HG03558 (cell line): ENCODE data around the gene NKAIN4.
"Not testable (repeated sequence)": the region's sequence is repeated elsewhere in the genome, so short reads cannot be mapped to it uniquely, and the experiment has no call there.

Experiments
- ATAC-seq: cut with Tn5 transposase; IDR thresholded peaks from one replicate; pipeline ENCODE4 v1.9.1; 2021; ENCODE audit warnings: moderate number of reproducible peaks; ENCODE audit not compliant: unreplicated experiment; ENCODE audit errors: extremely low read depth

Gene NKAIN4

DNA sequence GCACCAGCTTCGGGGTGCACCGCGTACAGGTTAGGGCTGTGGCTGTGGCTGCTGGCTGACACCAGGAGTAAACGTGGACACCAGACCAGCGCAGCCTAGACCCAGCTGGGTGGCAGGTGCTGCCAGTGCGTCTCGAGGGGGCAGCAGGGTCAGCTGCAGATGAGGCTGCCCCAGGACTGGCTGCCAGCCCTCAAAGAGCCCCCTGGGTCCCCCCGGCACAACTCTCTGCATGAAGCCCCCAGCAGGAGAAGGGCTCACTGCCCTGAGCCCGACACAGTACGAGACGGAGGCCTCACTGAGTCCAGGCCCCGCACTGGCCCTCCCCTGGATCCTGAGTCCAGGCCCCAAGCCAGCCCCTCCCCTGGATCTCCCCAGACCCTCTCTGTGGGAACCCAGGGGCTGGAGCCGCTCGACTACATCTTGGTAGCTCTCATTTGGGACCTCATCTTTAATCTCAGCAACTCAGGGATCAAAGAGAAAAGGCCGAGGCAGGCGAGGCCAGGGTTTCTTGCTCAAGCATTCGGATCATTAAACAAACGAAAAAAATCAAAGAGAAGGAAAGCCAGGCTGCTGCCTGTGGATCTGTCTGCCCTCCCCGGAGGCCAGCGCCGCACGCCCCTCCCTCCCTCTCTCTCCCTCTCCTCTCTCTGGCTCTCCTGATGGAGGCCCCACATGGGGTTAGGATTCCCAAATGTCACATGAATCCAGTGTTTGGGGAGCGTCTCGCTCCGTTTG, 7.0 kb upstream of the NKAIN4 start:
- ATAC-seq: no peak

DNA sequence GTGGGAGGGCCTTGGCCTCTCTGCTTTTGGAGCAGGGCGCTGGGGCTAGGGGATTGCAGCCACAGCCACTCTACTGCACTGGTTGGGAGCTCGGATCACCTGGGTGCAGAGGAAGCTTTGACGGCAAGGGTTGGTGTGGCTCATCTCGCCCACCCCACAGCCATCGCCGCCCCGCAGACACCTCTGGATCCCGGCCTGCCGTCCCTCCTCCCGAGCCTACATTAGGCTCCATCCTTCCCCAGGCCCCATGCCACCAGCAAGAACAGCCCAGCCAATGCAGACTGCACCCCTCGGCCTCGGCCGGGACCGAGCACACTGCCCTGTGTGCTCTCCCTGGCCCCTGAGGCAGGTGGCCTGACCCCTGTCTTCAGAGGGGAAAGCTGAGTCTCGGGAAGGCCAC, 6.3 kb upstream of the NKAIN4 start:
- ATAC-seq: no peak

DNA sequence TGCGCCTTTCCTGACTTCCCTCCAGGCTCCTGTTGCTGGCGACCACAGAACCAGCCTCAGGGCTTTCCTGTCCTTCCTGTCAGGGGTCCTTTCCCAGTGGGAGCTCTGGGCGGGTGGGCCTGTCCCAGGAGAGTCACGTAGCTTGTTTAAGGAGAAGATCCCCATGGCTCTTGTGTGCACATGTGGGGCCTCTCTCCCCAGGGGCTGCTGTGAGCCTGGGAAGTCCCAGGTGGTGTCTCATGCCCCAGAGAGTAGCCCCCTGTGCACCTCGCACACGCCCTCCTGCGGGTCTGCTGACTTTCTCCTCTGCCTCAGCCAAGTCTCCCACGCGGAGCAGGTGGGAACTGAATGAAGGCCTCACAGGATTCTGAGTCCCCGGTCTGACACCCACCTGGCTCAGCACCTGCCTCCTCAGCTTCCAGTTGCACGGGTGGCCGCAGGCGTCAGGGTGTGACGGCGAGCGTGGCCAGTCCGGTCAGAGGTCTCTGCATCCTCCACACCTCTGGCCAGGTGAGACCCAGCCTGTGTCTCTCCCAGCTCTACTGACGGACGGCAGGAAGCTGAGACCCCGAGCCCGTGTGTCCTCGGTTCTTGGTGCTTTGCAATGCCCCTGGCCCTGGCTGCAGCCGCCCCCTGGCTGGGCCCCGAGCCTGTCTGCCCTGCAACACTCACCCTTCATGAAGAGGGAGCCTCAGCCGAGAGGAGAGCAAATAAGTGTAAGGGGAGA, 5.6 kb upstream of the NKAIN4 start:
- no peak for ATAC-seq

GRCh38 chr20:63258781-63259180, 4.5 kb upstream of the NKAIN4 start:
- no peak for ATAC-seq

DNA sequence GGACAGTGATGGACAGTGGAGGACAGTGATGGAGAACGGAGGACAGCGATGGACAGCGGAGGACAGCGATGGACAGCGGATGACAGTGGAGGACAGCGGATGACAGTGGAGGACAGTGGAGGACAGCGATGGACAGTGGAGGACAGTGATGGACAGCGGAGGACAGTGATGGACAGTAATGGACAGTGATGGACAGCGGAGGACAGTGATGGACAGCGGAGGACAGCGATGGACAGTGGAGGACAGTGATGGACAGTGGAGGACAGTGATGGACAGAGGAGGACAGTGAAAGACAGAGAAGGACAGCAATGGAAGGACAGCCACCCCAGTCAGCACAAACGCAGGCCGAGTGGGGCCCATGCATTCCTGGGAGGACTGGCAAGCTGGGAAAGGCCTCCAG, 3.4 kb upstream of the NKAIN4 start:
- no peak for ATAC-seq

GRCh38 chr20:63256954-63257353, 2.7 kb upstream of the NKAIN4 start:
- no peak for ATAC-seq

- no peak for ATAC-seq
These were observed 1.9 kb upstream of the NKAIN4 start for GRCh38 chr20:63255931-63256704.

GRCh38 chr20:63254606-63255384, 532 bp upstream of the NKAIN4 start:
- no peak for ATAC-seq

- ATAC-seq: no peak
These were observed 628 bp downstream of the NKAIN4 start for GRCh38 chr20:63253438-63254231.

- ATAC-seq: no peak
These were observed 1.2 kb downstream of the NKAIN4 start for GRCh38 chr20:63253065-63253437.

- ATAC-seq: no peak
These were observed 2.0 kb downstream of the NKAIN4 start for GRCh38 chr20:63252284-63252711.

DNA sequence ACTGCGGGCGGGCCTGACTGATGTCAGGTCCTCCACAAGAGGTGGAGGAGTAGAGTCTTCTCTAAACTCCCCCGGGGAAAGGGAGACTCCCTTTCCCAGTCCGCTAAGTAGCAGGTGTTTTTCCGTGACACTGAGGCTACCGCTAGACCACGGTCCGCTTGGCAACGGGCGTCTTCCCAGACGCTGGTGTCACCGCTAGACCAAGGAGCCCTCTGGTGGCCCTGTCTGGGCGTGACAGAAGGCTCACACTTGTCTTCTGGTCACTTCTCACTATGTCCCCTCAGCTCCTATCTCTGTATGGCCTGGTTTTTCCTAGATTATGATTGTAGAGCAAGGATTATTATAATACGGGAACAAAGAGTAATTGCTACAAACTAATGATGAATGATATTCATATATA, 2.9 kb downstream of the NKAIN4 start:
- not testable (repeated sequence) for ATAC-seq

DNA sequence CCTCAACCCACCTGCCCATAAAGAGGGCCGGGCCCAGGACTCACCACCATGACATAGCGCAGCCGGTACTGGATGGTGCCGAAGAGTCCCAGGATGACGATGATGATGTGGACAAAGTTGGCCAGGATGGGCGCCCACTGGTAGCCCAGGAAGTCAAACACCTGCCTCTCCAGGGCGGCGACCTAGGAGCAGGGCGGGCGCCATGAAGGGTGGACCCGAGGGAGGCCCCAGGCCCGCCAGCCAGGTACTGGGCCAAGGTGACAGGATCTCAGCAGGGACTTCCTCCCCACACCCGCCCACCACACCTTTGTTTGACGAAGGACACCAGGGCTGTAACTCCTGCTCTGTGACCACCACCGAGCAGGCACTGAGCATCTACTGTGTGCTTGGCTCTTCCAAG, 4.4 kb downstream of the NKAIN4 start:
- ATAC-seq: no peak

DNA sequence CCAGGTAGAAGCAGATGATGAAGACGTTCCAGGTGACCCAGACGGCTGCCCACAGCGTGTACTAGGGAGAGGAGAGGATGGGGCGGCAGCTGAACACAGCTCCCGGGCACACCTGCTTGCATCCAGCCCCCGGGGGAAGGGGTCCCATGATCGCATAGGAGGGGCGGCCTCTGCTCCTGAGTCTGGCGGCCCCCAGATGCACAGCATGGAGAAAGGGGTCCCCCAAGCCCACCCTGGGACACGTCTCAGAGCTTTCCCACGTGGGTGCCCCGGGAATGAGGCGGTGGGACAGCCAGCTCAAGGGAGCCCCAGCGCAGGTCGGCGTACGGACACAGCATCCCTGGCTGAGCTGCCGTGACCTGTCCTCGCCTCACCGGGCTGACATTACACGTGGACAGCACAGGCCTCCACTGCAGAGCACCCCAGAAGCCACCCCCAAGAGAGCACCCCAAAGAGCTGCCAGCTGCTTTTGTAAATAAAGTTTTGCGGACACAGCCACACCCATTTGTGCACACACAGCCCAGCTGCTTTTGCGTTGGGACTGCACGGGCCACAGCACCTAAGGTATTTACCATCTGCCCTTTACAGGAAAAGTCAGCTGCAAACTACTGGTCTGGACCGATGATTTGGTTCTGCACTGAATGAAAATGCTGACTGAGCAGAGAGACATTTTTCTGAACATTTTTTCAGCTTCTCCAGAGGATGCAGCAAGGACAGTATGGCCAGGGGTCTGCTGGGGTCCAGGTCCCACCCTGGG, 5.2 kb downstream of the NKAIN4 start:
- ATAC-seq: no peak

DNA sequence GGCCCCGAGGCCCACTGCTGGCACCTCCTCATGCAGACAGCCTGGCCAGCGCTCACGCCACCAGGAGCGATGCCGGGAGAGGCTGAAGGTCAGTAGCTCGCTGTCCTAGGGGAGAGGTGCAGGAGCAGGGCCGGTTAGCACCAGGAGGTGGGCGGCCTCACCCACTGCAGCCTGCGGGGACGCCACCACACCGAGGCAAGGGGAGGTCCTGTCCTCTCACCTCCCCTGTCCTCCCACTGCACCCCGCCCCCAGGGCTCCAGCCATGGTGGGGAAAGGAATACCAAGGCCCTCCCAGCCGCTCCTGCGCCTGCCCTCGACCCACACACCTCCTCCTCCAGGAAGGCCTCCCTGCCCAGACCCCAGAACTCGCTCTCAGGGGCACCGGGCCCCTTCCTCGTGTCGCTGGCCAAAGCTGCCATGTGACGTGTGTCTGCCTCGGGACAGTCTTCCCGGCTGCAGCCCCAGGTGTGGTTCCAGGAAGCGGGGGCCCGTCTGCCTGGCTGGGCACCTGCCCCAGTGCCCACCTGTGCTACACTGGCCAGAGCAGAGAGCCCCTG, 6.5 kb downstream of the NKAIN4 start:
- no peak for ATAC-seq

DNA sequence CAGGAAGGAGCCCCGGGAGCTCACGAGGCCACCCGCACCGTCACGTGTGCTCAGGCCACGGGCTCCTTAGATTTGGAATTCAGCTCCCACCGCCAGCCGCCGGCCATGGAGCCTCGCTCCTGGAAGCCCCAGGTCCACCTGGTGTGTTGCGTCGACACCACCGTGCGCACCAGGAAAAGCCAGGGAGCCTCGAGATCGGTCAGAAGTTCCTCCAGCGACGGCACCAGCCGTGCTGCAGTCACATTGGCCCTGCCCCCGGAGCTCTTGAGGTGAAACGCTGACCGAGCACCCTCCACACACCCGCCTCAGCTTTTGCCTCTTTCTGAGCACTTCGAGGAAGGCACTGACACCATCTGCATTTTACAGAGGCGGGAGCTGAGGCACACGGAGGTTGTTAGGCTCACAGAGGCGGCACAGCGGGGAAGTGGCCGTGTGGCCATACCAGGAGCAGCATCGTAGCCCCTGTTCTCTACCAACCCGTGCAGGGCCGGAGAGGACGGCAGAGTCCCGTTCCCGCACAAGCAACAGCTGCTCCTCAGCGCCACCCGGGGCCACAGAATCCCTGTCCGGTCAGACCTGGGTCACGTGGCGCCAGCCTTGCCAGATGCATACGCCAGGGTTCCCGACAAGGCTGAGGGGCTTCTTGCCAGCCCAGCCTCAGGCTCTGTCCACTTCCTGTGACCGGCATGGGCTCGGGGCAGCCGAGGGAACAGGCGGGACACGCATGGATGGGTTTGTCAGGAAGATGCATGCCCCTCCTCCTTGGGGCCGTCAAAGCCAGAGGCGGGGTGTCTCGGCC, 7.6 kb downstream of the NKAIN4 start:
- ATAC-seq: no peak

GRCh38 chr20:63244468-63244867, 9.8 kb downstream of the NKAIN4 start:
- no peak for ATAC-seq
